RCC 7860 (cell line): ENCODE measurements around the gene RAB11FIP4.
A peak's percentile ranks its signal among the peaks of the same experiment; 100 is the strongest.

ENCODE experiments used
- DNase-seq: peaks from one replicate; pipeline ENCODE4 v3.0.0-alpha.2; 2015; ENCODE audit warnings: low spot score
- FAIRE-seq: peaks from 2 replicates; lab custom pipeline; 2012; peaks lifted over from hg19 to GRCh38; lab: Jason Lieb, UNC

RAB11FIP4 gene

GRCh38 chr17:31495022-31495885, 103.8 kb downstream of the RAB11FIP4 start:
- FAIRE-seq (peak; percentile 92), DNase-seq (peak; percentile 84)

GRCh38 chr17:31496097-31496496, 104.6 kb downstream of the RAB11FIP4 start:
- FAIRE-seq (no peak), DNase-seq (no peak)

GRCh38 chr17:31496601-31497000, 105.1 kb downstream of the RAB11FIP4 start:
- no peak for FAIRE-seq
- no peak for DNase-seq

GRCh38 chr17:31497431-31497830, 106.0 kb downstream of the RAB11FIP4 start:
- FAIRE-seq, result no peak

GRCh38 chr17:31497994-31498826, 106.7 kb downstream of the RAB11FIP4 start:
- no peak for FAIRE-seq

More at GRCh38 chr17:31497431-31497830, 106.0 kb downstream of the RAB11FIP4 start:
- no peak for DNase-seq

GRCh38 chr17:31499771-31500554, 108.5 kb downstream of the RAB11FIP4 start:
- FAIRE-seq (peak; percentile 80), DNase-seq (peak; percentile 64)

More at GRCh38 chr17:31497994-31498826, 106.7 kb downstream of the RAB11FIP4 start:
- DNase-seq, result no peak

GRCh38 chr17:31506517-31506916, 115.0 kb downstream of the RAB11FIP4 start:
- FAIRE-seq (no peak), DNase-seq (no peak)

GRCh38 chr17:31508288-31509094, 117.0 kb downstream of the RAB11FIP4 start:
- DNase-seq, result no peak
- no peak for FAIRE-seq

- DNase-seq (no peak), FAIRE-seq (no peak)
These were observed 117.8 kb downstream of the RAB11FIP4 start for GRCh38 chr17:31509095-31509804.

GRCh38 chr17:31509805-31510177, 118.3 kb downstream of the RAB11FIP4 start:
- DNase-seq, result no peak
- FAIRE-seq, result no peak

GRCh38 chr17:31510308-31511194, 119.1 kb downstream of the RAB11FIP4 start:
- FAIRE-seq, result no peak
- no peak for DNase-seq

GRCh38 chr17:31511195-31511578, 119.7 kb downstream of the RAB11FIP4 start:
- DNase-seq, result no peak

GRCh38 chr17:31511580-31511979, 120.1 kb downstream of the RAB11FIP4 start:
- no peak for FAIRE-seq
- no peak for DNase-seq

More at GRCh38 chr17:31511195-31511578, 119.7 kb downstream of the RAB11FIP4 start:
- FAIRE-seq, result no peak

- no peak for FAIRE-seq
These were observed 120.7 kb downstream of the RAB11FIP4 start for GRCh38 chr17:31512104-31512740.

GRCh38 chr17:31512796-31513195, 121.3 kb downstream of the RAB11FIP4 start:
- no peak for DNase-seq
- no peak for FAIRE-seq

More at GRCh38 chr17:31512104-31512740, 120.7 kb downstream of the RAB11FIP4 start:
- DNase-seq, result no peak

- DNase-seq (no peak), FAIRE-seq (no peak)
These were observed 122.4 kb downstream of the RAB11FIP4 start for GRCh38 chr17:31513731-31514427.

GRCh38 chr17:31515267-31515666, 123.8 kb downstream of the RAB11FIP4 start:
- no peak for DNase-seq
- FAIRE-seq, result no peak
